ENCODE measurements around the gene ADGRG6.
"Not testable (repeated sequence)": the region's sequence is repeated elsewhere in the genome, so short reads cannot be mapped to it uniquely, and the experiment has no call there.

The ADGRG6 gene

GRCh38 chr6:142454196-142454595, 152.4 kb downstream of the ADGRG6 start:
- not testable (repeated sequence) for DNase-seq

GRCh38 chr6:142454848-142455247, 153.0 kb downstream of the ADGRG6 start:
- DNase-seq = not testable (repeated sequence)

GRCh38 chr6:142455957-142456589, 154.3 kb downstream of the ADGRG6 start:
- no peak for DNase-seq

GRCh38 chr6:142457638-142458406, 156.0 kb downstream of the ADGRG6 start:
- DNase-seq = no peak

- DNase-seq = no peak
Measured at GRCh38 chr6:142458836-142459235, 157.0 kb downstream of the ADGRG6 start.

- no peak for DNase-seq
Measured at GRCh38 chr6:142459271-142459670, 157.5 kb downstream of the ADGRG6 start.

- DNase-seq = no peak
Measured at GRCh38 chr6:142462260-142462659, 160.5 kb downstream of the ADGRG6 start.

GRCh38 chr6:142463988-142464387, 162.2 kb downstream of the ADGRG6 start:
- DNase-seq = no peak

- DNase-seq = no peak
Measured at GRCh38 chr6:142469220-142469619, 167.4 kb downstream of the ADGRG6 start.

- DNase-seq = no peak
Measured at GRCh38 chr6:142470421-142470820, 168.6 kb downstream of the ADGRG6 start.

- no peak for DNase-seq
Measured at GRCh38 chr6:142474531-142475289, 172.9 kb downstream of the ADGRG6 start.

GRCh38 chr6:142476452-142476851, 174.6 kb downstream of the ADGRG6 start:
- DNase-seq = no peak

- DNase-seq = no peak
Measured at GRCh38 chr6:142478117-142478516, 176.3 kb downstream of the ADGRG6 start.

GRCh38 chr6:142481466-142481865, 179.7 kb downstream of the ADGRG6 start:
- no peak for DNase-seq

- no peak for DNase-seq
Measured at GRCh38 chr6:142482249-142482648, 180.4 kb downstream of the ADGRG6 start.

GRCh38 chr6:142482974-142483373, 181.2 kb downstream of the ADGRG6 start:
- DNase-seq = no peak

GRCh38 chr6:142485256-142485655, 183.4 kb downstream of the ADGRG6 start:
- no peak for DNase-seq

GRCh38 chr6:142489722-142490610, 188.2 kb downstream of the ADGRG6 start:
- DNase-seq = no peak

All from activated gamma-delta T cell treated with Interleukin-2 at 50 U/mL for 16 hours (primary cell).